C4-2B (cell line): ENCODE data around the gene CNGA2.

Experiments used
- CTCF ChIP-seq: fragments of 450-650 bp; conservative IDR thresholded peaks from 2 replicates; pipeline ENCODE4 v1.5.1; 2017; ENCODE audit warnings: mild to moderate bottlenecking
- ZFX ChIP-seq: fragments of 450-650 bp; IDR thresholded peaks from 2 replicates; pipeline ENCODE4 v1.6.1; 2017

- TF ChIP-seq CTCF (no peak), ZFX (no peak)
Observed at GRCh38 chrX:151723156-151723760, 11.3 kb upstream of the CNGA2 start.
